Astrocyte (in vitro differentiated cells and primary cell): Measurements from ENCODE around the gene SERINC4. TPM values are rescaled to one million over a fixed set of nuclear protein-coding genes. Genes with fewer than 3 reads are reported as not detected.

Experiments
- DNase-seq: peaks from one replicate; pipeline ENCODE4 v3.0.0-alpha.2; 2010; ENCODE audit warnings: low read depth
- FAIRE-seq: peaks from 2 replicates; lab custom pipeline; 2011; peaks lifted over from hg19 to GRCh38; lab: Jason Lieb, UNC
- H2AFZ ChIP-seq: 2 replicates; pipeline ENCODE4 v1.6.0; 2012; ENCODE audit warnings: low read depth, low read length, inconsistent platforms
- H3K27ac ChIP-seq: 2 replicates; pipeline ENCODE4 v1.5.1; 2011; ENCODE audit warnings: low read depth, low read length, inconsistent platforms
- H3K27me3 ChIP-seq: 2 replicates; pipeline ENCODE4 v1.6.0; 2011; ENCODE audit warnings: low read length, inconsistent platforms; ENCODE audit not compliant: insufficient read depth
- H3K36me3 ChIP-seq: 2 replicates; pipeline ENCODE4 v1.5.1; 2011; ENCODE audit warnings: low read length, inconsistent platforms; ENCODE audit not compliant: insufficient read depth
- H3K4me1 ChIP-seq: 2 replicates; pipeline ENCODE4 v1.5.1; 2011; ENCODE audit warnings: low read length, inconsistent platforms; ENCODE audit not compliant: insufficient read depth
- H3K4me2 ChIP-seq: 2 replicates; pipeline ENCODE4 v1.6.0; 2012; ENCODE audit warnings: low read length, inconsistent platforms
- H3K4me3 ChIP-seq: 2 replicates; pipeline ENCODE4 v1.5.1; 2011; ENCODE audit warnings: low read depth, mild to moderate bottlenecking, low read length, inconsistent platforms; ENCODE audit not compliant: insufficient read depth
- H3K79me2 ChIP-seq: 2 replicates; pipeline ENCODE4 v1.6.0; 2012; ENCODE audit warnings: mild to moderate bottlenecking, low read length, inconsistent platforms; ENCODE audit not compliant: insufficient read depth
- H3K9ac ChIP-seq: 2 replicates; pipeline ENCODE4 v1.6.0; 2012; ENCODE audit warnings: mild to moderate bottlenecking, low read length, inconsistent platforms
- H3K9me3 ChIP-seq: 2 replicates; pipeline ENCODE4 v1.5.1; 2012; ENCODE audit warnings: low read depth, mild to moderate bottlenecking, low read length, inconsistent platforms; ENCODE audit not compliant: insufficient read depth
- H4K20me1 ChIP-seq: 2 replicates; pipeline ENCODE4 v1.6.0; 2012; ENCODE audit warnings: low read length, inconsistent platforms; ENCODE audit not compliant: insufficient read depth
- H3K27ac Mint-ChIP-seq: one replicate; pipeline ENCODE4 v1.8.0; 2021; ENCODE audit warnings: mild to moderate bottlenecking, mixed read lengths; ENCODE audit not compliant: unreplicated experiment
- H3K27me3 Mint-ChIP-seq: one replicate; pipeline ENCODE4 v1.8.0; 2021; ENCODE audit warnings: low read depth, mixed read lengths; ENCODE audit not compliant: unreplicated experiment
- H3K36me3 Mint-ChIP-seq: one replicate; pipeline ENCODE4 v1.8.0; 2021; ENCODE audit warnings: low read depth, mixed read lengths; ENCODE audit not compliant: unreplicated experiment
- H3K4me1 Mint-ChIP-seq: one replicate; pipeline ENCODE4 v1.8.0; 2021; ENCODE audit warnings: low read depth, mixed read lengths; ENCODE audit not compliant: unreplicated experiment
- H3K4me3 Mint-ChIP-seq: one replicate; pipeline ENCODE4 v1.8.0; 2021; ENCODE audit warnings: mild to moderate bottlenecking, moderate library complexity, mixed read lengths; ENCODE audit not compliant: unreplicated experiment
- H3K9me3 Mint-ChIP-seq: one replicate; pipeline ENCODE4 v1.8.0; 2021; ENCODE audit warnings: mild to moderate bottlenecking, mixed read lengths; ENCODE audit not compliant: unreplicated experiment
- CTCF ChIP-seq: IDR thresholded peaks from 2 replicates; pipeline ENCODE4 v1.5.1; 2011; ENCODE audit warnings: low read depth, mild to moderate bottlenecking, inconsistent platforms, low read length, moderate library complexity; ENCODE audit not compliant: insufficient read depth
- EZH2 ChIP-seq: IDR thresholded peaks from 2 replicates; pipeline ENCODE4 v1.6.1; 2012; ENCODE audit warnings: mild to moderate bottlenecking, low read length, inconsistent platforms; ENCODE audit not compliant: insufficient read depth
- total RNA-seq: library from RNA; stranded (reverse); gene quantifications from 2 replicates; pipeline ENCODE4 v1.2.1, GENCODE V29; 2021

Gene SERINC4
- total RNA-seq, 1 donor from 2014 or later = 0.30 TPM

DNA sequence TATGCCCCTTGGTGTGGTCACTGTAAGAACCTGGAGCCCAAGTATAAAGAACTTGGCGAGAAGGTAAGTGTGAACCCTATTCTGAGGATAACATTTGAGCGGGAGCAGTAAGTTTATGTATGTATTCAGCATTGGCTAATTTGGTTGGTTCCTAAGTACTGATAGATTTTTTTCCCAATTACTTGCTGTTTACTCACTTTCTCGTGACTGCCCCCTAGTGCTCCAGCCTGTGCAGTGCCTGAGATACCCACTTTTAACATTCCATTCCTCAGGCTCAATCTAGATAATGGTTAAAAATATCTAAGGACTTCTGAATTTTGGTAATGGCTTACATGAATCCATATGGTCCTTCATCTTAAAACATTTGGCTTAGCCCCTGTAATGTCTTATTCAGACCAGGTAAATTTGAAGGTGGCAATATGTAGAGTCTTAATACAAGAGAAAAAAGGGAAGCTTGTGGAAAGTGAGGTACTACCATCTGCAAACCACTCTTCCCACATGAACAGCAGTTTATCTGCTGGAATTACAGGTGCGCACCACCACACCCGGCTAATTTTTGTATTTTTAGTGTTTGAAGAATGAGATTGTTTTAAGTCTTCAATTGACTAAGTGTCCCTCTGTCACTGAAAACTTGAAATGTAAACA, 30.3 kb downstream of the SERINC4 start:
- Mint-ChIP-seq H3K36me3 (peaks cover 15% of the 10 kb centered on the region), H3K4me3 (no peak overlapping the region), H3K27ac (no peak overlapping the region), H3K4me1 (no peaks in the 10 kb centered on the region), H3K9me3 (no peaks in the 10 kb centered on the region), H3K27me3 (no peaks in the 10 kb centered on the region)
- Histone ChIP-seq H3K27me3 (no peaks in the 10 kb centered on the region), H3K79me2 (peaks cover 7% of the 10 kb centered on the region), H3K27ac (no peak overlapping the region), H3K36me3 (peaks cover 81% of the 10 kb centered on the region), H2AFZ (no peak overlapping the region), H3K4me1 (no peaks in the 10 kb centered on the region), H3K4me3 (no peak overlapping the region), H3K9ac (no peak overlapping the region), H4K20me1 (peaks cover 62% of the 10 kb centered on the region), H3K4me2 (no peak overlapping the region), H3K9me3 (no peaks in the 10 kb centered on the region)
- TF ChIP-seq EZH2 (no peak), CTCF (peak; percentile 96)
- DNase-seq = peak; percentile 38
- peak; percentile 37 for FAIRE-seq

DNA sequence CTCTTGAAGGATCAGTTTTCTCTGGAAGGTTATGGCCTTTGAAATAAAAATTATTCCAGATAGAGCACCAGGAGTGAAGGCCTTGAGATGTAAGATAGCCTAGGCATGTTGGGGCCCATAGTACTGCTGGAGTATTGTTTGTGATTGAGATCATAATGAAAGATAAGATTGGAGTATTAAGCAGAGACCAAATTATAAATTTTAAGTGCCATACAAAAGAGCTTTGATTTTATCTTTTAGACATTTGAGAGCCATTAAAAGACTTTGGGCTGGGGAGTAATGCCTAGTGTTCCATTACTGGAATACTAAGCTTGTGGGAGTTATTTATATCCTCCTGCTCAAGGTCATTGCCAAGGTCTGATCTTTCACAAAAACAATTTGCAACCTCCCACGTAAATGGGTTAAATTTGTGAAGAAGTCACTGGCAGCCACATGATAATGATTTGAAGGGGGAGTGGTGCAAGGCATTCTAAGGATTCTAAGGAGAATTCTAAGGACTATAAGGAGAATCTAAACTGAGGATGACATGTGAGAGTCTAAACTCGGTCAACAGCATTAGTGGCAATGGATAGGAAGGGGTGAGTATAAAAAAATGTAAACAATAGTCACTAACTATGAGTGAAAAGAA, 36.1 kb downstream of the SERINC4 start:
- H3K4me3 Mint-ChIP-seq = no peak overlapping the region
- peaks cover 80% of the 10 kb centered on the region for H4K20me1 ChIP-seq

More for the DNA sequence above, 36.1 kb downstream of the SERINC4 start:
- no peaks in the 10 kb centered on the region for H3K4me1 ChIP-seq
- no peak overlapping the region for H3K27ac ChIP-seq
- Mint-ChIP-seq H3K9me3 (no peaks in the 10 kb centered on the region), H3K27ac (peak overlapping the region; percentile 1), H3K36me3 (peaks cover 13% of the 10 kb centered on the region), H3K27me3 (no peaks in the 10 kb centered on the region), H3K4me1 (peaks cover 2% of the 10 kb centered on the region)
- no peaks in the 10 kb centered on the region for H3K27me3 ChIP-seq
- FAIRE-seq (no peak), DNase-seq (no peak)
- no peak overlapping the region for H3K4me3 ChIP-seq
- H2AFZ ChIP-seq = no peak overlapping the region
- no peak overlapping the region for H3K4me2 ChIP-seq
- no peak for TF ChIP-seq EZH2
- no peak for TF ChIP-seq CTCF
- peaks cover 78% of the 10 kb centered on the region for H3K36me3 ChIP-seq
- H3K79me2 ChIP-seq = peaks cover 23% of the 10 kb centered on the region
- H3K9me3 ChIP-seq = no peaks in the 10 kb centered on the region
- H3K9ac ChIP-seq = no peak overlapping the region
